ENCODE results near the gene HDAC1. TPM values are rescaled to one million over a fixed set of nuclear protein-coding genes. Genes with fewer than 3 reads are reported as not detected.

HDAC1 gene
- total and polyA plus RNA-seq, 4 donors = 32.1 to 58.1 (median 45.2) TPM

DNA sequence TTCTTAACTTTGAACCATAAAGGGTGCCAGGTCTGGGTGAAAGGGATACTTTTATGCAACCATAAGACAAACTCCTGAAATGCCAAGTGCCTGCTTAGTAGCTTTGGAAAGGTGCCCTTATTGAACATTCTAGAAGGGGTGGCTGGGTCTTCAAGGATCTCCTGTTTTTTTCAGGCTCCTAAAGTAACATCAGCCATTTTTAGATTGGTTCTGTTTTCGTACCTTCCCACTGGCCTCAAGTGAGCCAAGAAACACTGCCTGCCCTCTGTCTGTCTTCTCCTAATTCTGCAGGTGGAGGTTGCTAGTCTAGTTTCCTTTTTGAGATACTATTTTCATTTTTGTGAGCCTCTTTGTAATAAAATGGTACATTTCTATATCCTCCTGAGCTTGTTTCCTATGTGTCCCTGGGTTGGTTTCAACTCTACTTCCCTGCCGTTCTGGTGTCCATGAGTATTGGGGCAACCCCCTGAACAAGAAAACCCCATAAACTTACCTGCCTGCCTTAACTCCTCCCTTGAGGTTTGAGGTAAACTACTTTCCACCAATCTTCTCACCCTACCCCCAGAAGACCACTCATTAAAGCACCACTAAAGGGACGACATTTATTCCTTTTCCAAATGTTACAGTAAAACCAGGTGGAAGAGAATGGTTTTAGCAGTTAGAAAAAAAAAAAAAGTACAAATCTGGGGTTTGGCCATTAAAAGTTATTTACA, 41.5 kb downstream of the HDAC1 start:
- Histone ChIP-seq H3K4me1 (ENCODE audit: control insufficient read depth in 4 of 4, insufficient read depth in 4 of 4, low read length in 3 of 4) (peaks cover 2 to 19% (median 8%) of the 10 kb centered on the region in 4 donors), H3K9ac (ENCODE audit: low read depth in 1 of 2, low read length in 2 of 2) (no peak overlapping the region), H3K27ac (ENCODE audit: low read depth in 1 of 2, low read length in 2 of 2) (no peak overlapping the region), H3K4me3 (ENCODE audit: low read depth in 1 of 3, low read length in 3 of 3) (no peak overlapping the region), H3K9me3 (ENCODE audit: control insufficient read depth in 4 of 4, low read length in 3 of 4) (no peaks in the 10 kb centered on the region), H3K27me3 (ENCODE audit: control insufficient read depth in 4 of 4, insufficient read depth in 4 of 4, low read length in 3 of 4) (no peaks in the 10 kb centered on the region), H3K36me3 (ENCODE audit: control insufficient read depth in 4 of 4, insufficient read depth in 3 of 4, low read depth in 1 of 4, low read length in 3 of 4) (peaks cover 1 to 47% (median 27%) of the 10 kb centered on the region in 4 donors)
- WGBS = 78% methylated on average over 3 of the region's 3 CpGs
- TF ChIP-seq JUND (IDR thresholded peaks at IDR 0.05) (no peak), GABPA (IDR thresholded peaks at IDR 0.05 in 1 of 2, conservative IDR thresholded peaks at IDR 0.05 in 1 of 2) (no peak), FOXA2 (IDR thresholded peaks at IDR 0.05) (no peak), HNF4A (conservative IDR thresholded peaks at IDR 0.05) (no peak), EGR1 (IDR thresholded peaks at IDR 0.05; ENCODE audit: low read depth in 2 of 2) (no peak), YY1 (IDR thresholded peaks at IDR 0.05) (no peak), NR2F2 (IDR thresholded peaks at IDR 0.05) (no peak), TAF1 (conservative IDR thresholded peaks at IDR 0.05) (no peak), HNF4G (IDR thresholded peaks at IDR 0.05) (no peak), FOXA1 (IDR thresholded peaks at IDR 0.05) (no peak), RAD21 (IDR thresholded peaks at IDR 0.05) (no peak)
- TF ChIP-seq, protein P1, sequence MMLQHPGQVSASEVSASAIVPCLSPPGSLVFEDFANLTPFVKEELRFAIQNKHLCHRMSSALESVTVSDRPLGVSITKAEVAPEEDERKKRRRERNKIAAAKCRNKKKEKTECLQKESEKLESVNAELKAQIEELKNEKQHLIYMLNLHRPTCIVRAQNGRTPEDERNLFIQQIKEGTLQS (IDR thresholded peaks at IDR 0.05) = no peak
- TF ChIP-seq, protein P2, sequence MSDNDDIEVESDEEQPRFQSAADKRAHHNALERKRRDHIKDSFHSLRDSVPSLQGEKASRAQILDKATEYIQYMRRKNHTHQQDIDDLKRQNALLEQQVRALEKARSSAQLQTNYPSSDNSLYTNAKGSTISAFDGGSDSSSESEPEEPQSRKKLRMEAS (IDR thresholded peaks at IDR 0.05) = no peak
- TF ChIP-seq, protein P3, sequence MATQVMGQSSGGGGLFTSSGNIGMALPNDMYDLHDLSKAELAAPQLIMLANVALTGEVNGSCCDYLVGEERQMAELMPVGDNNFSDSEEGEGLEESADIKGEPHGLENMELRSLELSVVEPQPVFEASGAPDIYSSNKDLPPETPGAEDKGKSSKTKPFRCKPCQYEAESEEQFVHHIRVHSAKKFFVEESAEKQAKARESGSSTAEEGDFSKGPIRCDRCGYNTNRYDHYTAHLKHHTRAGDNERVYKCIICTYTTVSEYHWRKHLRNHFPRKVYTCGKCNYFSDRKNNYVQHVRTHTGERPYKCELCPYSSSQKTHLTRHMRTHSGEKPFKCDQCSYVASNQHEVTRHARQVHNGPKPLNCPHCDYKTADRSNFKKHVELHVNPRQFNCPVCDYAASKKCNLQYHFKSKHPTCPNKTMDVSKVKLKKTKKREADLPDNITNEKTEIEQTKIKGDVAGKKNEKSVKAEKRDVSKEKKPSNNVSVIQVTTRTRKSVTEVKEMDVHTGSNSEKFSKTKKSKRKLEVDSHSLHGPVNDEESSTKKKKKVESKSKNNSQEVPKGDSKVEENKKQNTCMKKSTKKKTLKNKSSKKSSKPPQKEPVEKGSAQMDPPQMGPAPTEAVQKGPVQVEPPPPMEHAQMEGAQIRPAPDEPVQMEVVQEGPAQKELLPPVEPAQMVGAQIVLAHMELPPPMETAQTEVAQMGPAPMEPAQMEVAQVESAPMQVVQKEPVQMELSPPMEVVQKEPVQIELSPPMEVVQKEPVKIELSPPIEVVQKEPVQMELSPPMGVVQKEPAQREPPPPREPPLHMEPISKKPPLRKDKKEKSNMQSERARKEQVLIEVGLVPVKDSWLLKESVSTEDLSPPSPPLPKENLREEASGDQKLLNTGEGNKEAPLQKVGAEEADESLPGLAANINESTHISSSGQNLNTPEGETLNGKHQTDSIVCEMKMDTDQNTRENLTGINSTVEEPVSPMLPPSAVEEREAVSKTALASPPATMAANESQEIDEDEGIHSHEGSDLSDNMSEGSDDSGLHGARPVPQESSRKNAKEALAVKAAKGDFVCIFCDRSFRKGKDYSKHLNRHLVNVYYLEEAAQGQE (IDR thresholded peaks at IDR 0.05) = no peak
- TF ChIP-seq, protein P4, sequence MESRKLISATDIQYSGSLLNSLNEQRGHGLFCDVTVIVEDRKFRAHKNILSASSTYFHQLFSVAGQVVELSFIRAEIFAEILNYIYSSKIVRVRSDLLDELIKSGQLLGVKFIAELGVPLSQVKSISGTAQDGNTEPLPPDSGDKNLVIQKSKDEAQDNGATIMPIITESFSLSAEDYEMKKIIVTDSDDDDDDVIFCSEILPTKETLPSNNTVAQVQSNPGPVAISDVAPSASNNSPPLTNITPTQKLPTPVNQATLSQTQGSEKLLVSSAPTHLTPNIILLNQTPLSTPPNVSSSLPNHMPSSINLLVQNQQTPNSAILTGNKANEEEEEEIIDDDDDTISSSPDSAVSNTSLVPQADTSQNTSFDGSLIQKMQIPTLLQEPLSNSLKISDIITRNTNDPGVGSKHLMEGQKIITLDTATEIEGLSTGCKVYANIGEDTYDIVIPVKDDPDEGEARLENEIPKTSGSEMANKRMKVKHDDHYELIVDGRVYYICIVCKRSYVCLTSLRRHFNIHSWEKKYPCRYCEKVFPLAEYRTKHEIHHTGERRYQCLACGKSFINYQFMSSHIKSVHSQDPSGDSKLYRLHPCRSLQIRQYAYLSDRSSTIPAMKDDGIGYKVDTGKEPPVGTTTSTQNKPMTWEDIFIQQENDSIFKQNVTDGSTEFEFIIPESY (IDR thresholded peaks at IDR 0.05) = no peak
- TF ChIP-seq, protein P5, sequence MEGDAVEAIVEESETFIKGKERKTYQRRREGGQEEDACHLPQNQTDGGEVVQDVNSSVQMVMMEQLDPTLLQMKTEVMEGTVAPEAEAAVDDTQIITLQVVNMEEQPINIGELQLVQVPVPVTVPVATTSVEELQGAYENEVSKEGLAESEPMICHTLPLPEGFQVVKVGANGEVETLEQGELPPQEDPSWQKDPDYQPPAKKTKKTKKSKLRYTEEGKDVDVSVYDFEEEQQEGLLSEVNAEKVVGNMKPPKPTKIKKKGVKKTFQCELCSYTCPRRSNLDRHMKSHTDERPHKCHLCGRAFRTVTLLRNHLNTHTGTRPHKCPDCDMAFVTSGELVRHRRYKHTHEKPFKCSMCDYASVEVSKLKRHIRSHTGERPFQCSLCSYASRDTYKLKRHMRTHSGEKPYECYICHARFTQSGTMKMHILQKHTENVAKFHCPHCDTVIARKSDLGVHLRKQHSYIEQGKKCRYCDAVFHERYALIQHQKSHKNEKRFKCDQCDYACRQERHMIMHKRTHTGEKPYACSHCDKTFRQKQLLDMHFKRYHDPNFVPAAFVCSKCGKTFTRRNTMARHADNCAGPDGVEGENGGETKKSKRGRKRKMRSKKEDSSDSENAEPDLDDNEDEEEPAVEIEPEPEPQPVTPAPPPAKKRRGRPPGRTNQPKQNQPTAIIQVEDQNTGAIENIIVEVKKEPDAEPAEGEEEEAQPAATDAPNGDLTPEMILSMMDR (IDR thresholded peaks at IDR 0.05; ENCODE audit: low read depth, low read length, missing input control) = no peak
- no peak for DNase-seq (ENCODE audit: low spot score)

All from liver (tissue), 9 donors.